DMS53 treated with DMSO at 0.1 percent for 48 hours (cell line): ENCODE data around the gene PAK4.
"Not testable (repeated sequence)": the region's sequence is repeated elsewhere in the genome, so short reads cannot be mapped to it uniquely, and the experiment has no call there.

Experiments
- DNase-seq: peaks from one replicate; lab custom pipeline; 2025; ENCODE audit not compliant: unreplicated experiment; lab: John Stamatoyannopoulos, UW

The PAK4 gene

GRCh38 chr19:39099341-39099740 lies 26.2 kb upstream of the PAK4 start:
- DNase-seq: no peak

- no peak for DNase-seq
Observed at GRCh38 chr19:39100500-39101166, 25.0 kb upstream of the PAK4 start.

- DNase-seq: no peak
Observed at GRCh38 chr19:39103151-39103550, 22.4 kb upstream of the PAK4 start.

GRCh38 chr19:39104186-39104596 lies 21.4 kb upstream of the PAK4 start:
- no peak for DNase-seq

- no peak for DNase-seq
Observed at GRCh38 chr19:39106194-39106593, 19.4 kb upstream of the PAK4 start.

- no peak for DNase-seq
Observed at GRCh38 chr19:39109641-39110040, 15.9 kb upstream of the PAK4 start.

- DNase-seq: peak; percentile 46
Observed at GRCh38 chr19:39110263-39110967, 15.2 kb upstream of the PAK4 start.

GRCh38 chr19:39111593-39112199 lies 13.9 kb upstream of the PAK4 start:
- no peak for DNase-seq

- DNase-seq: no peak
Observed at GRCh38 chr19:39112338-39112890, 13.2 kb upstream of the PAK4 start.

GRCh38 chr19:39113199-39113598 lies 12.4 kb upstream of the PAK4 start:
- DNase-seq: no peak

- DNase-seq: no peak
Observed at GRCh38 chr19:39115105-39115847, 10.3 kb upstream of the PAK4 start.

GRCh38 chr19:39117023-39117422 lies 8.6 kb upstream of the PAK4 start:
- DNase-seq: not testable (repeated sequence)

GRCh38 chr19:39119830-39120229 lies 5.8 kb upstream of the PAK4 start:
- DNase-seq: no peak

- DNase-seq: no peak
Observed at GRCh38 chr19:39122934-39123731, 2.5 kb upstream of the PAK4 start.

- DNase-seq: no peak
Observed at GRCh38 chr19:39124136-39124764, 1.3 kb upstream of the PAK4 start.

- no peak for DNase-seq
Observed at GRCh38 chr19:39125199-39125553, 410 bp upstream of the PAK4 start.

GRCh38 chr19:39126312-39127187 lies 964 bp downstream of the PAK4 start:
- peak; percentile 92 for DNase-seq

- no peak for DNase-seq
Observed at GRCh38 chr19:39127812-39128515, 2.4 kb downstream of the PAK4 start.
